A673 (cell line): Measurements from ENCODE around the gene TENT5C.

Source experiments
- EZH2 ChIP-seq: fragments of 200-600 bp; sonication (generic); IDR thresholded peaks from 2 replicates; pipeline ENCODE4 v1.6.1; 2017; ENCODE audit warnings: borderline replicate concordance, low read depth, mild to moderate bottlenecking, mixed read lengths, antibody characterized with exemption, low read length; ENCODE audit not compliant: poor library complexity, severe bottlenecking
- TF ChIP-seq, protein P1 (sequence below): fragments of 300-800, 200-600 bp; sonication (generic); conservative IDR thresholded peaks from 2 replicates; pipeline ENCODE4 v1.5.1; 2017; ENCODE audit warnings: low read depth, mild to moderate bottlenecking, antibody characterized with exemption, low read length, moderate library complexity, mixed read lengths

DNA sequence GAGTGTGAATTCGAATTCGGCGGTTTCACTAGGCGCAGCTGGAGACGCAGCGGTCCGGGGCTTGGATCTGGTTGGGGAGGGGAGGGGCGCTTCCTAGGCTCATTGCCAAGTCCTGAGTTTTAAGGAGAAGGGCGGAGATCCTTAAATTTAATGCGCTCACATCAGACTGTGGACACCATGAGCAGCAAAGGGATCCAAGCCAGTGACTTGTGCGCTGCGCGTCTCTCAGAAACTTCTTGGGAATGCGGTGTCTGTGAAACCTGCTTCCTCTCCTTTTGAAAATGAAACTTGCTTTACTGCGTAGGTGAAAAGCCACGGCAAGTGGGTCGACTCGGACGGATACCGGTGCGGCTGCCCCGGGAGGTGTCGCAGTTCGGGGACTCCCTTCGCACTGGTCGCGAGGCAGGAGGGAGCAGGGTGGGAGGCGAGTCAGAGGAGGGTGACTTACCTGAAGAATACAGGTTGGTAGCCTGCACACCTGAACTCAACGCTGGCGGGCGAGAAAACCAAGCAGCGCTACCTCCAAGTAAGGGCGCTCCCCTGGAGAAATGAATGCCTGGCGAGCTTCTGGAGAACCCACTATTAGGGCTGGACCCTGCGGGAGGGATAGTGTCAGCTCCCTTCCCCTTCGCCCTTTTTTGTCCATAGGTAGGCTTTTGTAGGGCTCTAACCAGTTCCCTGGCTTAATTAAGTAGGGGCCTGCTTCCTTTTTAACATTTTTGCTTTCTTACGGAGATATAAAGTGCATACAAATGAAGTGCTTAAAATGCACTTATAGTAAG lies 992 bp downstream of the TENT5C start:
- TF ChIP-seq, protein P1, sequence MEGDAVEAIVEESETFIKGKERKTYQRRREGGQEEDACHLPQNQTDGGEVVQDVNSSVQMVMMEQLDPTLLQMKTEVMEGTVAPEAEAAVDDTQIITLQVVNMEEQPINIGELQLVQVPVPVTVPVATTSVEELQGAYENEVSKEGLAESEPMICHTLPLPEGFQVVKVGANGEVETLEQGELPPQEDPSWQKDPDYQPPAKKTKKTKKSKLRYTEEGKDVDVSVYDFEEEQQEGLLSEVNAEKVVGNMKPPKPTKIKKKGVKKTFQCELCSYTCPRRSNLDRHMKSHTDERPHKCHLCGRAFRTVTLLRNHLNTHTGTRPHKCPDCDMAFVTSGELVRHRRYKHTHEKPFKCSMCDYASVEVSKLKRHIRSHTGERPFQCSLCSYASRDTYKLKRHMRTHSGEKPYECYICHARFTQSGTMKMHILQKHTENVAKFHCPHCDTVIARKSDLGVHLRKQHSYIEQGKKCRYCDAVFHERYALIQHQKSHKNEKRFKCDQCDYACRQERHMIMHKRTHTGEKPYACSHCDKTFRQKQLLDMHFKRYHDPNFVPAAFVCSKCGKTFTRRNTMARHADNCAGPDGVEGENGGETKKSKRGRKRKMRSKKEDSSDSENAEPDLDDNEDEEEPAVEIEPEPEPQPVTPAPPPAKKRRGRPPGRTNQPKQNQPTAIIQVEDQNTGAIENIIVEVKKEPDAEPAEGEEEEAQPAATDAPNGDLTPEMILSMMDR = no peak
- no peak for TF ChIP-seq EZH2
